Globus pallidus (tissue), 1 donor: ENCODE measurements around the gene BMERB1.
A peak's percentile ranks its signal among the peaks of the same experiment; 100 is the strongest.

Experiments
- DNase-seq: peaks from one replicate; pipeline ENCODE4 v3.0.0-alpha.2; 2015; ENCODE audit warnings: low spot score

BMERB1 gene

GRCh38 chr16:15498427-15499175 lies 64.2 kb downstream of the BMERB1 start:
- no peak for DNase-seq

- DNase-seq = no peak
Observed at GRCh38 chr16:15502041-15502725, 67.8 kb downstream of the BMERB1 start.

- no peak for DNase-seq
Observed at GRCh38 chr16:15506441-15506840, 72.1 kb downstream of the BMERB1 start.

GRCh38 chr16:15507301-15507958 lies 73.0 kb downstream of the BMERB1 start:
- DNase-seq = no peak

GRCh38 chr16:15507959-15508627 lies 73.7 kb downstream of the BMERB1 start:
- no peak for DNase-seq

- no peak for DNase-seq
Observed at GRCh38 chr16:15509051-15509592, 74.7 kb downstream of the BMERB1 start.

- DNase-seq = no peak
Observed at GRCh38 chr16:15509593-15510535, 75.5 kb downstream of the BMERB1 start.

GRCh38 chr16:15510992-15511391 lies 76.6 kb downstream of the BMERB1 start:
- DNase-seq = no peak

- no peak for DNase-seq
Observed at GRCh38 chr16:15511759-15512487, 77.5 kb downstream of the BMERB1 start.

- no peak for DNase-seq
Observed at GRCh38 chr16:15513156-15513555, 78.8 kb downstream of the BMERB1 start.

GRCh38 chr16:15515992-15516391 lies 81.6 kb downstream of the BMERB1 start:
- DNase-seq = no peak

- DNase-seq = no peak
Observed at GRCh38 chr16:15516609-15517008, 82.2 kb downstream of the BMERB1 start.

GRCh38 chr16:15517743-15518377 lies 83.5 kb downstream of the BMERB1 start:
- no peak for DNase-seq

- DNase-seq = peak; percentile 41
Observed at GRCh38 chr16:15518381-15519351, 84.3 kb downstream of the BMERB1 start.

GRCh38 chr16:15519790-15520189 lies 85.4 kb downstream of the BMERB1 start:
- no peak for DNase-seq

GRCh38 chr16:15521390-15521757 lies 87.0 kb downstream of the BMERB1 start:
- DNase-seq = no peak

GRCh38 chr16:15521758-15522509 lies 87.5 kb downstream of the BMERB1 start:
- peak; percentile 50 for DNase-seq

GRCh38 chr16:15523092-15523541 lies 88.7 kb downstream of the BMERB1 start:
- DNase-seq = peak; percentile 84
